DOHH2 (cell line): ENCODE measurements around the gene TRIM56.
"Not testable (repeated sequence)": the region's sequence is repeated elsewhere in the genome, so short reads cannot be mapped to it uniquely, and the experiment has no call there.

ENCODE experiments used
- CTCF ChIP-seq: fragments of 200-600 bp; sonication (generic); IDR thresholded peaks from one replicate; pipeline ENCODE4 v1.5.1; 2014; ENCODE audit warnings: antibody characterized with exemption, mild to moderate bottlenecking, low read depth, low read length; ENCODE audit not compliant: poor library complexity, severe bottlenecking
- EZH2phosphoT487 ChIP-seq: fragments of 200-600 bp; sonication (generic); IDR thresholded peaks from 2 replicates; pipeline ENCODE4 v1.6.1; 2017; ENCODE audit warnings: borderline replicate concordance, mild to moderate bottlenecking, antibody characterized with exemption, low read length, moderate library complexity, mixed read lengths

GRCh38 chr7:101121631-101121990, 36.3 kb downstream of the TRIM56 start:
- not testable (repeated sequence) for TF ChIP-seq CTCF, EZH2phosphoT487
